Astrocyte (in vitro differentiated cells and primary cell): Measurements from ENCODE around the gene CLASP1.

Experiments used
- CTCF ChIP-seq: IDR thresholded peaks from 2 replicates; pipeline ENCODE4 v1.5.1; 2011; ENCODE audit warnings: low read depth, mild to moderate bottlenecking, inconsistent platforms, low read length, moderate library complexity; ENCODE audit not compliant: insufficient read depth
- EZH2 ChIP-seq: IDR thresholded peaks from 2 replicates; pipeline ENCODE4 v1.6.1; 2012; ENCODE audit warnings: mild to moderate bottlenecking, low read length, inconsistent platforms; ENCODE audit not compliant: insufficient read depth

- no peak for TF ChIP-seq CTCF
- TF ChIP-seq EZH2, result no peak
Observed at GRCh38 chr2:121613152-121613551, 36.1 kb downstream of the CLASP1 start.
